ENCODE measurements around the gene RARB.

RARB gene

GRCh38 chr3:25473246-25473645 lies 45.2 kb downstream of the RARB start:
- DNase-seq = no peak

GRCh38 chr3:25474052-25474451 lies 46.0 kb downstream of the RARB start:
- DNase-seq = no peak

GRCh38 chr3:25476639-25477038 lies 48.6 kb downstream of the RARB start:
- no peak for DNase-seq

GRCh38 chr3:25478211-25478757 lies 50.2 kb downstream of the RARB start:
- DNase-seq = no peak

- no peak for DNase-seq
Observed at GRCh38 chr3:25478964-25479726, 51.1 kb downstream of the RARB start.

- no peak for DNase-seq
Observed at GRCh38 chr3:25479727-25480010, 51.6 kb downstream of the RARB start.

- no peak for DNase-seq
Observed at GRCh38 chr3:25480811-25481210, 52.7 kb downstream of the RARB start.

- DNase-seq = no peak
Observed at GRCh38 chr3:25481386-25481785, 53.3 kb downstream of the RARB start.

- DNase-seq = no peak
Observed at GRCh38 chr3:25483456-25483855, 55.4 kb downstream of the RARB start.

GRCh38 chr3:25485673-25486072 lies 57.6 kb downstream of the RARB start:
- DNase-seq = no peak

GRCh38 chr3:25486932-25487331 lies 58.9 kb downstream of the RARB start:
- DNase-seq = no peak

GRCh38 chr3:25489858-25490593 lies 62.0 kb downstream of the RARB start:
- no peak for DNase-seq

- DNase-seq = no peak
Observed at GRCh38 chr3:25493246-25493645, 65.2 kb downstream of the RARB start.

GRCh38 chr3:25493786-25494185 lies 65.7 kb downstream of the RARB start:
- DNase-seq = no peak

- no peak for DNase-seq
Observed at GRCh38 chr3:25495304-25495703, 67.2 kb downstream of the RARB start.

- DNase-seq = no peak
Observed at GRCh38 chr3:25495726-25496253, 67.7 kb downstream of the RARB start.

- DNase-seq = no peak
Observed at GRCh38 chr3:25497096-25497495, 69.0 kb downstream of the RARB start.

- DNase-seq = no peak
Observed at GRCh38 chr3:25500706-25501210, 72.7 kb downstream of the RARB start.

- no peak for DNase-seq
Observed at GRCh38 chr3:25502233-25502632, 74.2 kb downstream of the RARB start.

- no peak for DNase-seq
Observed at GRCh38 chr3:25503898-25504301, 75.8 kb downstream of the RARB start.

- no peak for DNase-seq
Observed at GRCh38 chr3:25505581-25505980, 77.5 kb downstream of the RARB start.

GRCh38 chr3:25507811-25508210 lies 79.7 kb downstream of the RARB start:
- DNase-seq = no peak

- DNase-seq = no peak
Observed at GRCh38 chr3:25508433-25508832, 80.4 kb downstream of the RARB start.

GRCh38 chr3:25508901-25509300 lies 80.8 kb downstream of the RARB start:
- no peak for DNase-seq

Data from NCI-H187 treated with DMSO at 0.1 percent for 48 hours (cell line).